TTC549 (cell line): ENCODE results near the gene ZNF879.

Experiments
- FAIRE-seq: peaks from 2 replicates; lab custom pipeline; 2012; peaks lifted over from hg19 to GRCh38; lab: Jason Lieb, UNC

Gene ZNF879

DNA sequence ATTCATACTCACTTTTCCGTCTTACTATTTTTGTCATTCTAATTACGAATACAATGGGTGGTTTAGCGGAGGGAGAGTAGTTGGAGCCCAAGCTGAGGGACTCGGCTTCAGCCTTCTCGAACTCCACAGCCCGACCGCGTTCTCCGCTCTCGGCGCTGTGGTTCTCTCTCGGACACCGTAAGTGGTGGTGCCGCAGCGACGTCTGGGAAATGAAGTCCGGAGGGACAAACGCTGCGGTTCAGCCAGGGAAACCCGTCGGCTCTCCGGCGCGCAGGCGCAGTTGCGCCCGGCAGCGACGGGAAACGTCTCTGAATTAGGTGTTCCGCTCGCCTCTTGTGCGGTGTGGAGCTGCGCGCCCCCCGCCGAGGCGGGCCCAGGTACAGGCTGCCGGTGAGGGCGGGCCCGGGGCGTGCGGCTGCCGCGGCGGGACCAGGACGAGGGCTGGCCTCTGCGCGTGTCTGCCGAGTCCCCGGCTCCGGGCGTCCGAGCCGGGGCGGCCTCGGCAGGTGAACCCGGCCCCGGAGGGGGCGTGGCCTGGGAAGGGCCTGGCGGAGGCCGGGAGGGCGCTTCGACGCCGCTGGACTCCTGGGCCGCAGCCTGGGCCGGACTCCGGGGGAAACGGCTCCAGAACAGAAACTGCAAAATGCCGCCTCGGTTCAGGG, at the start of gene ZNF879:
TSS of gene ZNF879 (plus strand) at position 277 of the 662 bp plus-strand sequence. CDS start 1,201 bp downstream, outside the sequence.
- peak; percentile 80 for FAIRE-seq

DNA sequence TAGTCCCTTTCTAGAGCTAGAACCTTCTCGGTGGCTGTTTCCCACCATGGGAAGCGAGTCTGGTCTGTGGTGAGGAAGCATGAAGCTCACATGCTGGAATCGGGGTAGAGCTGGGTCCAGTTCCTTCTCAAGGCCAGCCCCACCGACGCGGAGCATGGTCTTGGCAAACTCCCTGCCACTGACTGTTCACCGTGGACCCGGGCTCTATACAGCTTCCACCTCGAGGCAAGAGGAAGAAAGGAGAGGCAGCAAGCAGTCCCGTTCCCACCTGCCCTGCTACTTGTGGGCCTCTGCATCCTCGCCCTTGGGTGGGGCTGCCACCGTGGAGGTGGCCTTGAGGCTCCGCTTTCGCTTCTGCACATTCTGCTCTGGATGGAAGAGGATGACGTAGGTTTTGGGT, 42.2 kb upstream of the ZNF879 start:
- FAIRE-seq, result no peak

DNA sequence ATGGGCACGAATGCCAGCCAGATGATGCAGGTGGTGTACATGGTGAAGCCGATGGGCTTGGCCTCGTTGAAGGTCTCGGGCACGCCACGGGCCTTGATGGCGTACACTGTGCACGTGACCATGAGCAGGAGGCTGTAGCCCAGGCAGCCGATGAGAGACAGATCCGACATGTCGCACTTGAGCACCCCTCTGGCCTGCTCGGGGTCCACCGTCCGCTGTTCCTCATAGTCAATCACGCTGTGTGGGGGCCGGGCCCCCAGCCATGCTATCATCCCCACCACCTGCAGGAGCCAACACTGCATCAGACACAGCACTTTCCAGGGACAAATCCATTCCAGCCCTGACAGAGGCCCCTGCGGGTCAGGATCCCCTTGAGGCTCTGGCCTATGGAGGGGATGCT, 40.7 kb upstream of the ZNF879 start:
- no peak for FAIRE-seq

DNA sequence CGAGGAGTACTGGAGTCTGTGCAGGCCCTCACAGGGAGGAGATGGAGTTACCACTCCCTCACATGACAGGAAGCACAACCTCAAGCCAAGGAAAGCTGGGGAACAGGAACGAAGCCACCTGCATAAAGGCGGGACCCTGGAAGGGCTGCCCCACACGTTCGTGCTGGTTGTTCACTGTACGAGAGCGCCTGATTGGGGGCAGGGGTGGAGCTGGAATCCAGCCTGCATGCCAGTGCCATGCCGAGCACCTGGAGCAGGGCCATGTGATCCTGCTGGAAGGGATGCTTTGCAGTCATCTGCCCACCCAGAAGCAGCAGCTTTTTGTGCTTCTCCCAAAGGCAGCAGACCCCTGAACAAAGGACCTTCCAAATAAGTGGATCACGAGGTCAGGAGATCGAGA, 39.9 kb upstream of the ZNF879 start:
- FAIRE-seq, result no peak

DNA sequence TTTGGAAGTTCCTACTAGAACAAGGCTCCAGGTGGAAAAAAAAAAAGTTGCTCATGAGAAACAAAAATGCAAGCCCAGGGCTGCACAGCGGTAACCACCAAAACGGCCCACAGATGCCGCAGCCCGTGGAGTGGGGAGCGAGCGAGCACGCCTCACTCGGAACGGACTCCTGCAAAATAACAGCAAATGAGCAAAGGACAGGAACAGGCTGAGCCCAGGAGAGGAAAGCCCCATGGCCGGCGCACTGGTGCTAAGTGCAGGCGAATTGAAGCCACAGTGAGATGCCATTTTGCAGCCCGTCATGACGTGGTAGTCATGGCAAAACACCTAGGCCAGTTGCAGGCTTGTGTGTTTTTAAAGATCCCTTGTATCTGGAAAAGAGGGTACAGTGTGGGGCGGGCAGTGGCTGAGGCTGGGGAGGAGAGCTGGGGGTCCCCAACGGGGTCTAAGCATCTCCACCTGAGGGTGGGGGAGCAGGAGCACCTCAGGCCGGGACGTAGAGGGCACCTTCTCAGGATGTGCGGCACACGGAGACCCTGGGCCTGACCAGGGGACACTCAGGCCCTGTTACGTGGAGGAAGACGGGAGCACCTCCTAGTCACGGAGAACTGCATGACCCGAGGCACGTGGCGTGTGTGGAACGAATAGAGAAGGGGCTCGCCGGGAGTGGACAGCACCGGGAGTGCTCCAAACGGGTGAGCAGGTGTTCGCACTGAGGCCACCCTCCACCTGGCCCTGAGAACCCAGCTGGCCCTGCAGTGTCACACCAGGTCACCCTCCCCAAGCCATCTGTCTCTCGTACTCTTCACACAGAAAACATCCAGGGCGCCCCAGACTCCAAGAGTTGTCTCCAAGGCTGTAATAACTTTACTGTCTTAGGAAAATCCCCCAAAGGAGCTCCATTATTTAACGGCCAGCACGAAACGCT, 39.2 kb upstream of the ZNF879 start:
- no peak for FAIRE-seq

DNA sequence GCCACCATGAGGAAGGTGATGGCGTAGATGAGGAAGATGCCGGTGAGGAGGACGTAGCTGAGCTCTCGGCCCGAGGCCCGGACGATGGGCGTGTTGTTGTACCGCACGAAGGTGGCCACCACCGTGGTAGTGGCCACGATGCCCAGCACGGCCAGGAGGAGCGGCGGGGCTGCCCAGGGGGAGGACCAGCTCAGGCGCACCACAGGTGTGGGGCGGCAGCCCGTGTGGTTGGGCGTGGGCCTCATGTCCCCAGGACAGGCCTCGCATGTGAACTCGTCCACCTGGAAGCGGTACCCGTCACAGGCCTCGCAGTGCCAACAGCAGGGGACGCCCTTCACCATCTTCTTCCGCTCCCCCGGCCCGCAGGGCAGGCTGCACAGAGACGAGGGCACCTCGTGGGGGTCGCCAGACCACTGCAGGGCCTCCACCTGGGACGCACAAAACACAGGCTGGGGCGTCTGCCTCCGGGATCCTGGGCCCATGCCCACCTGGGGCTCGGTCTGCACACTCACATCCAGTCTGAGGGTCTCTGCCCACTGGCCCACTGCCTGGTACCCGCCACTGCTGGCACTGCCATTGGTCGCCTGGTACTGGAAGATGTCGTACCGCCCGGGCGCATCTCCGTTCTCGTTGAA, 37.2 kb upstream of the ZNF879 start:
- no peak for FAIRE-seq

DNA sequence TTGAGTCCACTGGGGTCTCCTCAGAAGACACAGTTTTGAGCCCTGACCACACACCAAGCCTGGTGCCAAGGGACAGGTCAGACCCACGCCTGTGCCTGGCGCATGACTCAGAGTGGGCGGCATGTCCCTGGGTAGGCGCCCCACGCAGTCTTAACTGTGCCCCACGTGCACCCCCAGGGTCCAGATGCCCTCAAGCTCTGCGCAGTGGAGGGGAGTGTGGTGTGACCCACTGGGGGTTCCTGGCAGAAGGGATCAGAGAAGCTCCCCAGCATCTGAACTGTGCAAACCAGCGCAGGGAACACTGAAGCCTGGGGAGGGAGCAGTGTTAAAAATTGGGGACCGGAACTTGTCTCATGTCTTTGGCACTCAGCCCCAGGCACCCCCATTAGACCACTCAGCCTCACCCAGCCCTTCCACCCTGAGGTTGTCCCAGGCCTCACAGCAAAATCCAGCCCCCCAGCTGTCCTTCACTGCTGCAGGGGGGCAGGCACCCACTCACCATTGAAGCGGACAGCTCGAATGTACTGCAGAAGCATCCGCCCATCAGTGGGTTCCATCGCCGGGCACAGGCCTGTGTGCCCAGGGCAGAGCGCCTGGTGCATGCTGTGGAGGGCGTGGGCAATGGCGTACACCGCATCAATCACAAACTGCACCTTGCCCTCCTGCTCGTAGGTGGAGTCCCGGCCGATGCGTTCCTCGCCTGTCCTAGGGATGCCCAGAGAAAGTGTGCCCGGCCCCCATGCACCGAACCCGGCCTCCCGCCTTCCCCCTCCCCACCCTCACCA, 35.0 kb upstream of the ZNF879 start:
- FAIRE-seq, result no peak

DNA sequence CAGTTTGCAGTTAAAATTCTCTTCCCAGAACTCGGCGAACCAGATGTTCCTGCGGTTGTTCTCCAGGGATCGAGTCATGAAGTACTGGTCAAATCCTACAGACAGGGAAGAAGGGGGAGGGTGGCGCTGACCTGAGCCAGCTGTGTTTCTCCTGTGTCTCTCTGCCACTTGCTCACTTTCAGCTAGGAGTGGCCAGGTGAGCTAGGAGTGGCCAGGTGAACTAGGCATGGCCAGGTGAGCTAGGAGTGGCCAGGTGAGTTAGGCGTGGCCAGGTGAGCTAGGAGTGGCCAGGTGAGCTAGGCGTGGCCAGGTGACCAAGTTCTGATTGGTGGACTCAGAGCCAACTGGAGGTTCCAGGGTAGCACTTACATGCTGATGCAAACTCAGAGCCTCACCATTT, 34.3 kb upstream of the ZNF879 start:
- no peak for FAIRE-seq

DNA sequence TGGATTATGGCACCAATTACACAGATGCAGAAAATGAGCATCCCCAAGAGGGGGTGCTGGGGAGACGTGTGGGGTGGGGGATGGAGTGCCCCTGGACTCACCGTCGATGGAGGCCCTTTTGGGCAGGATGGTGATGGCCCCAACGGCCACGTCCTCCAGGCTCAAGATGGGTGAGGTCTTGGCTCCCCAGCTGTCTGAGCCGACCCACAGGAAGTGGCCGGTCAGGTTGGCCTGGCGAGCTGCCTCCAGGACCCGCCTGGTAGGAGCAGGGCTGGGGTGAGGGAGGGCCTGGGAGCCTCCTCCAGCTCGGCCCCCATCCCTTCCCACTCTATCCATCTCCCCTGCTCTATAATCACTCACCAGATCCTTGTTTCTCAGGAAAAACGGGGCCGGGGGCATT, 33.1 kb upstream of the ZNF879 start:
- no peak for FAIRE-seq

DNA sequence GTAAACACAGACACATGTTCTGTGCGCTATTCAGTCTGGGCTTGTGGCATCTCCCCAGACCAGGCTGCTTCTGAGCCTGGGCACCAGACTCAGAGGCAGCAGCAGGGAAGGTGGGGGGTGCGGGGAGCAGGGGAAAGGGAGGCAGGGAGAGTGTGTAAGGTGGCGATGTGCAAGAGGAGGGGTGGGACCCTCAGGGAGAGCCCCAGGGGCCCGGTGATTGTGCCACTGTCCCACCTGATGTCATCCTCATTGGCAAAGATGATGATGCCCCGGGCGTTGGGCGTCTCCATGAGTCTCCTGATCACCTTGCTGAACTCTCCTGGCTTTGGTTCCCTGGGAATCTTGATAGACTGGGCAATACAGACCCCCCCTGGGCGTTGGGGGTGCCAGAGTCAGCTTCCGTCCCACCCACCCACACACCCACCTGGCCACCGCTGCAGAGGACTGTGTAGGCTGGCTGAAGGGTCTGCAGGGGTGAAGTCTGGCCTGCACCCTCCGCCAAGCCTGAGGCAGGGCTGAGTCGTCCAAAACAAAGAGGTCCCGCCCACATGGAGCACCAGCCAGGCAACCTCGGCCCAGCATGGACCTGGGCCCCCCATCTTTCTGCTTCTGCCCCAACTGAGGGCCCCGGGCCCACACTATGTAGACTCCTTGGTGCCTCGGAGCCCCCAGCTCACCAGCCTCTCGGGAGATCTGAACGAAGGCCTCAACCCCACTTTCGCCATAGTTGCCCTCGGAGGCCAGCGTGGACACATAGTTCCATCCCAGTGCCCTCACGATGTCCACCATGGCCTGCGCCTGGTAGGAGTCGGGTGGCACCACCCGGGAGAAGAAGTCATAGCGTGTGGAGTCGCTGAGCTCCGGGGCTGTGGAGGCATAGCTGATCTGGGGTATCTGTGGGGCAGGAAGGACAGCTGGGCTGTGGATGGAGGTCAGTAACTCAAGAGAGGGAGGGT, 32.1 kb upstream of the ZNF879 start:
- FAIRE-seq, result no peak

DNA sequence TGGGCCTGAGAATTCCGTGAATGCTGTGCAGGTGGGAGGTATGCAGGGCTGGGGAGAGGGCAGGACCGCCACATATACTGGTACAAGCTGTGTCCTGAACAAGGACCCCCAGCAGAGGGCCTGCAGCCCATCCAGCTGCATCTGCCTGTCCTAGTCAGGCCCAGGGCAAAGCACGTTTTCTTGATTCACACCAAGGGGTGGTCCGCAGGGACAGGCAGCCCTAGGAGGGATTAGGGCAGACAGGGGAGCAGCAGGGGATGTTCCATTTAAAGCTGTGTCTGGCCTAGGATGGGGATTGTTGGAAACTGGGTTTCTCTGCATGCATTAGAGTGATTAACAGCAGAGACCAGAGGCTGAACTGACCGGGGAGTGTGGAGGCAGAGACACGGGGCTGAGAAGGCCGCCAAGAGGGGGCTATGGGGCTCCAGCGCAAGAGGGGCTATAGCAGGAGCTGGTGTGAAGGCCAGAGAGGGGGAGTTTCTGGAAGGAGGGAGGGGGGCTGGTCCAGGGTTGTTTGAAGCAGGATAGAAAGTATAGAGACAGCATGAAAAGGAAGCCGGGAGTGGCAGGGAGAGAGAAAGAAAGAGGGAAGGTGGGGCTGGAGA, 31.2 kb upstream of the ZNF879 start:
- no peak for FAIRE-seq

DNA sequence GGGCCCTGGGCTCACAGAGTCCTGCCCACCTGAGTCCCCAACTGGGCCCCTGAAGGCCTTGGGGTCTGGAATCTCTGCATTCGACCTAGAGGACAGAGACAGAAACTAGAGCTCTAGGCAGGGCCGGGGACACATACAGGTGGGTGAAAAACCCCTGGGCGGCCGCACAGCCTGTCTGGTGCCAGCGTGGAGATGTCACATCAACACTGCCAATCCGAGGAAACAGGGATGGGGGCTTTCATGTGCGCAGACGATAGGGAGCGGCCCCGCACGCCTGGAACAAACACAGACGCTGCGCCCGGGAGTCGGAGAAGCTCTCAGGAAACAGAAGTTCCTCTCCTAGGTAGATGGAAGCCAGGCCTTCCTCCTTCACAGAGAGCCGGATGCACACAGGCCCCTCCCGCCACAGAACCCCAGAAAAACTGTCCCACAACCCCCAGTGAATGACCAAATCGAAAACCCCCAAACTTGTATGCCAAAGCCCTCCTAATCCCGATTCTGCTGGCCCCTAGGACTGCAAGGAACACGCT, 30.3 kb upstream of the ZNF879 start:
- no peak for FAIRE-seq

DNA sequence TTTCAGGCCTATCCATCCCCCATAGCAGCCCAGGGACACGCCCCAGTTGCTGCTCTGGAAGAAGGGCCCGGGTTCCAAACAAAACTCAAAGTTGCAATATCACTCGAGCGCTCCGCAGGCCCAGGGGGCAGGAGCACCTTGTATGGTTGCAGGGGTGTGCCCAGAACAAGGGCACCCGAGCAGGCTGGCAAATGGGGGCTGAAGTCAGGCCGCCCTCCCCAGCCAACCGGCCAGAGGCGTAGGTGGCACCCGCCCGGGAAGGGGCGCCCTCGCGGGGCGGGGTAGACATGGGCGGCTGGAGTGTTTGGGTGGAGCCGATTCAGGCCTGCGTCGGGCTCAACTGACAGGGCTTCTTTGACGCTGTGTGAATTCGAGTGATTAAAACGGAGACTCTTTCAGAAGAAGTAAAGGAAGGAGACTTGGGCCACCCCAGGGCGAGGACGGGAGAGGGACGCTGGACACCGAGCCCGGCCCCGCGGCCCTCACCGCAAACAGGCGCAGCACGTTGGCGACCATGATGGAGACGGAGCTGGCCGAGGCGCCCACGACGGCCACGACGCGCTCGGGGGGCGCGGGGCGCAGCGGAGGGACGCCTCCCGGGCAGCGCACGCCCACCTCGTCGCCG, 29.5 kb upstream of the ZNF879 start:
- no peak for FAIRE-seq

DNA sequence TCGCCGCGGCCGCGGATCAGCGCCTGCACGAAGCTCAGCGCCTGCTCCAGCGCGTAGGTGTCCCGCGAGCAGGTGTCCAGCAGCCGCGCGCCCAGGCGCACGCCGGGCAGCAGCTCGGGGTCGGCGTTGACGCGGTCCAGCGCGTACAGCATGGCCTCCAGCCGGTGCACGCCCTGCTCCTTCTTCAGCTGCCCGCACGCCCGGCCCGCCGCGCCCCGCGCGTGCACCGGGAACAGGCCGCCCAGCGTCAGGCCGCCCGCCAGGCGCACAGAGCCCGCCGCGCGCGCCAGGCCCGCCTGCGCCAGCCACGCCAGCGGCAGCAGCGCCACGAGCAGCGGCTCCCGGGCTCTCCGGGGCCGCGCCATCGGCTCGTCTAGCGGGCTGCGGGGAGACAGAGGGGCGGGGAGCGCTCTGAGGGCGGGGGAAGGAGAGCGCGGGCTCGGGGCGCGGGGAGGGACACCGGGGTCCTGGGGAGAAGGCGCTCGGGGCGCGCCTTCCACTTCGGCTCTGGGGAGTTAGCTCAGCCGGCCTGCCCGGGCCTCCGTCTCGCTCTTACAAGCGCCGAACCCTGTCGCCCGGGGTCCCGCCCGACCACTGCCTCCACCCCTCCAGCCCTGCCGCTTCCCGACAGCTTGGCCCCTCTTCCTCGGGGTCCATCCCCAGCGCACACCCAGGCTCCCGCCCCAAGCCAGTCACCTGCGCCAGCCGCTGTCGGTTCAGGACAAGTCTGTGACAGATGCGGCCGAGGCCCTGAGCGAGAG, 28.8 kb upstream of the ZNF879 start, which contains the start of gene GRM6:
TSS of gene GRM6 (minus strand) at position 741 of the 761 bp plus-strand sequence. CDS start at position 365, 376 bp downstream.
- no peak for FAIRE-seq

DNA sequence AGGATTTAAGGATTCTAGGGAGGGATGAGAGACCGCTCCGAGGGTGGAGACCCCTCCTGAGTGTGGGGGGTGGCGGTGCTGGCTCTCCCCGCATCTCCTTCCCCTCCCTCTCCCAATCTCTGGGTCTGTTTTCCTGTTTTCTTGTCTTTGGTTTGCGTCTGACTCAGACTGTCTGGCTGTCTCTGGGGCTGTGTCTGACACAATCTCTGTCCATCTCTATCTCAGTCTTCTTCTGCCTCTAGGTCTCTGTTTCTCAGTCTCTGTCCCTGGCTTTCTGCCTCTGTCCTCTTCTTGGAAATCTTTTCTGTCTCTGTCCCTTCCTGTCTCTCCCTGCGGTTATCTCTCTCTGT, 28.3 kb upstream of the ZNF879 start:
- FAIRE-seq, result no peak

DNA sequence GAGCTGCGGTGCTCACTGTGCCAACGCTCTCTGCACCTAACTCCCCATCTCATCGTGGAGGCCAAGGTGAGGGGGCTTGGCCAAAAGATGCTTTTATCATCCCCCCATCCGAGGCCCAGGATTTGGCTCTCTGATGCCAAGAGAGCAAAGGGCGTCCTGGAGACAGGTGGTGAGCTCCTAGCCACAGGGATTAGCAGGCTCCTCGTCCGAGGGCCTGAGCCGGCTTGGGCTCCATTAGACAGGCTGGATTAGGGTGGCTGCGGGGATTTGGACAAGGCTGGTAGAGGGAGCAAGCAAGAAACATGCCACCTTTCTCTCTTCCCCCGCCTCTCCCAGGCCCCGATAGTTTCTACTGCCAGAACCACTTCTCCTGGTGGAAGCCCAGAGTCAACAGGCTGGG, 27.4 kb upstream of the ZNF879 start:
- no peak for FAIRE-seq

DNA sequence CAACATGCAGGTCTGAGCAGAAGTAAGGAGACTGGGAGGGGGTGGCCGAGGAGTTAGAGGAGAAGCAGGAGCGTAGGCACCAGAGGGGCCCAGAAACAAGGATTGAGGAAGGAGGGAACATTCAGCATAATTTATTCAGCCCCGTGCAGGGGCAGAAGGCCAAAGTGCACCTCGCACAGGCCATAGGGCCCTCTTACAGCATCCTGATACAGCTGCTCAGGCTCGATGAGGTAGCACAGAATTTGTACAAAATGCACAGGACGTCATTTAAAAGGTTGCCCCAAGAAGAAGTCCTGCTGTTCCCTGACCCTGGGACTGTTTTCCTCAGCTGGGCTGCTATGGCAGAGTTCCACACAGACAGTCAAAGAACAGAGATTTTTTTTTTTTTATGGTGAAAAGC, 26.4 kb upstream of the ZNF879 start:
- FAIRE-seq, result no peak

DNA sequence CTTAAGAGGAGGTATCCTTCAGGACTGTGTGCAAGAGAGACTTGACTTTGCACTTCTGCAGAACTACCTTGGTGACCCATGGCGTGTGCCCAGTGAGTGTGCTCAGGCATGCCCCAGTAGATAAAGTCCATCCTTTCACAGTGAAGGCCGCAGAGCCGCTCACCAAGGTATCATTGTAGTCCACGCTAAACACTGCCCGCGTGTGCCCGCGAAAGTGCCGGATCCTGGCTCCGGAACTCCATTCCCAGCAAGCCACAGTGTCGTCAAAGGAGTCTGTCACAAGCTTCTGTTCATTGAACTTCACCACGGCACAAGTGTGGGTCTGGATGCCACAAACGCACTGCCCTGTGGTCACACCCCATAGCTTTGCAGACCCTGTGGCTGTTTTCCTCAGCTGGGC, 25.2 kb upstream of the ZNF879 start:
- FAIRE-seq, result no peak

DNA sequence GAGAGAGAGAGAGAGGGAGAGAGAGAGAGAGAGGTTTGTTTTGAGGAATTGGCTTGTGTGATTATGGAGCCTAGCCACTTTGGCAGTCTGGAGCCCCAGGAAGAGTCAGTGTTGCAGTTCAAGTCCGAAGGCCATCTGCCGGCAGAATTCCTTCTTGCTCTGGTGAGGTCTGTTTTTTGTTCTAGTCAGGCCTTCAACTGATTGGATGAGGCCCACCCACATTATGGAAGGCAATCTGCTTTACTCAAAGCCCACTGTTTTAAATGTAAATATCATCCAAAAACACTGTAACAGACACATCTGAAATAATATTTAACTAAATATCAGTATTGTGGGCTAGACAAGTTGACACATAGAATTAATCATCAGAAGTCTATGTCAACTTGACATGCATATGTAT, 17.0 kb upstream of the ZNF879 start:
- FAIRE-seq, result no peak
